Right lobe of liver (tissue), 4 donors: ENCODE data around the gene PDK1.

Source experiments
- CTCF ChIP-seq, 4 donors: fragments of 200-600 bp in 3 of 4; fragments of 450-650 bp in 1 of 4; IDR thresholded peaks; one replicate each; pipeline versions ENCODE4 v1.5.1 to v1.8.0; 2016 to 2022; ENCODE audit warnings: antibody characterized with exemption in 4 of 4, mild to moderate bottlenecking in 2 of 4
- POLR2A ChIP-seq: fragments of 450-650 bp; IDR thresholded peaks from one replicate; pipeline ENCODE4 v1.6.1; 2017; ENCODE audit warnings: antibody characterized with exemption, mild to moderate bottlenecking
- donor health status: DM: no; HTN: no; CAD: no.
- donor health status: DM: no; HTN: no; CAD: no.
- donor health status: DM: no; HTN: yes; CAD: no.

- TF ChIP-seq CTCF (IDR thresholded peaks at IDR 0.05) (no peak), POLR2A (no peak)
These were observed 44.1 kb downstream of the PDK1 start for GRCh38 chr2:172599947-172600346.
